Right renal cortex interstitium (tissue), 3 donors: ENCODE measurements around the gene CUL9. TPM values are rescaled to one million over a fixed set of nuclear protein-coding genes. Genes with fewer than 3 reads are reported as not detected.
A peak's percentile ranks its signal among the peaks of the same experiment; 100 is the strongest.
"Not testable (repeated sequence)": the region's sequence is repeated elsewhere in the genome, so short reads cannot be mapped to it uniquely, and the experiment has no call there.

Experiments
- DNase-seq, 3 donors: peaks; one replicate each; pipeline ENCODE4 v3.0.0-alpha.2; 2013; ENCODE audit warnings: low read depth in 3 of 3, low spot score in 2 of 3
- polyA plus RNA-seq, 3 donors: library from polyadenylated mRNA; unstranded; fragments of 120-200 nt; gene quantifications; one replicate each; pipeline ENCODE4 v1.2.1, GENCODE V29; 2013; ENCODE audit not compliant: insufficient read length in 3 of 3

The CUL9 gene
- 10 to 100 TPM; 26.5 to 29.5 (median 28.6) TPM for polyA plus RNA-seq

DNA sequence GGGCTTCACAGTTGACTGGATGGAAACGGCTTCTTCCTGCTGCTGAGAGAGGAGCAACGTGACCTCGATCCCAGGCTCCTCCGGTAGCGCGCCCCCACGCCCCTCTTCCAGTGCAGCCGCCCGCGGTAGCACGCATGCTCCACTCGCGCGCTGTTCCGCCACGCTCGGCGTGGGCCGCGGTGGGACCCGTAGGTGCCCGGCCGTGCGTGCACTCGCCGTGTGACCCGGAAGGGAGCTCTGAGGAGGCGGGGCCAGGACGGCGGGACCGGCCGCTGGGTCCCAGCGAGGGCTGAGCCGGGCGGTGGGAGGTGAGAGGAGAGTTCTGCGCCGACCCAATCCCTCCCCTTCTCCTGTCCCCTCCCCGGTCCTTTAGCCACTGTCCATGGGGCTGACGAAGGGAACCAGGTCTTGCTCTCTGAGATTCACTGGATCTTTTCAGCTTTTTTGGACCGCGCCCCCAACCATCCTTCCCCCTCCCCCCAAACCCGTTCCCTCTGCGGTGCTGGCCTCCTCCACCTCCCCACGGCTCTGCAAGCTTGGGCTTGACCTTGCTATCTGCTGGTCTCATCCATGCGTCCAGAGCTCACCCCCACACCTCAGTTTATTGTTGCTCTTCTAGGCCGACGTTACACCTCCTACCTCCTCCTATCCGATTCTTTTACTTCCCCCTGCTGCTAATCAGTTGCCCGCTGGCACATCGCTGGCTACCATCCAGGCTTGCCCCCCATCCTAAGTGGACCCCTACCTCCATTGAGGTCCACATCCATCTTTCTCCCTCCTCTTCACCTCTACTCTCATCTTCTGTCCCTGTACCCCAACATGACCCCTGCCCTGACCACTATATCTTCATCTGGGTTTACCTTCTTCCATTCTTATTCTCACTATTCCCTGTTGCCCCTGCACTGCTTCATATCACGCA is at the start of gene CUL9:
Gene CUL9 (plus strand): TSS at position 255 of the 919 bp plus-strand sequence. CDS start 2,115 bp downstream, outside the sequence.
- no peak for DNase-seq

DNA sequence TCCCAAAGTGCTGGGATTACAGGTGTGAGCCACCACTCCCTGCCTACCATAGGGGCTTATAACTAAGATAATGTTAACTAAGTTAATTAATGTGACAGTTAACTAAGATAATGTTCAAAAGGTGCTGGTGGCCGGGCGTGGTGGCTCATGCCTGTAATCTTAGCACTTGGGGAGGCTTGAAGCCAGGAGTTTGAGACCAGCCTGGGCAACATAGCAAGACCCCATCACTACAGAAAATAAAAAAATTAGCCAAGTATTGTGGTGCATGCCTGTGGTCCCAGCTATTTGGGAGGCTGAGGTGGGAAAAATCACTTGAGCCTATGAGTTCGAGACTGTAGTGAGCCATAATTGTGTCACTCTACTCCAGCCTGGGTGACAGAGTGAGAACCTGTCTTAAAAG is 43.7 kb upstream of the CUL9 start:
- no peak for DNase-seq

DNA sequence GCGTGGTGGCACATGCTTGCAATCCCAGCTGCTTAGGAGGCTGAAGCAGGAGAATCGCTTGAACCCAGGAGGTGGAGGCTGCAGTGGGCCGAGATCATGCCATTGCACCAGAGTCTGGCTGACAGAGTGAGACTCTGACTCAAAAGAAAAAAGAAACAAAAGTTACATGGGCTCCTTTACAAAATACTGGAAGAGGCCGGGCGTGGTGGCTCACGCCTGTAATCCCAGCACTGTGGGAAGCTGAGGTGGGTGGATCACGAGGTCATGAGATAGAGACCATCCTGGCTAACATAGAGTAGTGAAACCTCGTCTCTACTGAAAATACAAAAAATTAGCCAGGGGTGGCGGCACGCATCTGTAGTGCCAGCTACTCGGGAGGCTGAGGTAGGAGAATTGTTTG is 42.0 kb upstream of the CUL9 start:
- DNase-seq: not testable (repeated sequence)

DNA sequence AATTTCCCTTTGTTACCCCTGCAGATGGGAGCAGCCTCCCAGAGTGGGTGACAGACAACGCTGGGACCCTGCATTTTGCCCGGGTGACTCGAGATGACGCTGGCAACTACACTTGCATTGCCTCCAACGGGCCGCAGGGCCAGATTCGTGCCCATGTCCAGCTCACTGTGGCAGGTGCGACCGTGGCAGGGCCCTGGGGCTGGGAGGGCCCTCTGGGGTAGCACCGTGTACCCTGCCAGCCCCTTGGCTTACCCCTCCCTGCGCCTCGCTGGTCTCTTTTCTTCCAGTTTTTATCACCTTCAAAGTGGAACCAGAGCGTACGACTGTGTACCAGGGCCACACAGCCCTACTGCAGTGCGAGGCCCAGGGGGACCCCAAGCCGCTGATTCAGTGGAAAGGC is 40.4 kb upstream of the CUL9 start:
- DNase-seq: no peak

DNA sequence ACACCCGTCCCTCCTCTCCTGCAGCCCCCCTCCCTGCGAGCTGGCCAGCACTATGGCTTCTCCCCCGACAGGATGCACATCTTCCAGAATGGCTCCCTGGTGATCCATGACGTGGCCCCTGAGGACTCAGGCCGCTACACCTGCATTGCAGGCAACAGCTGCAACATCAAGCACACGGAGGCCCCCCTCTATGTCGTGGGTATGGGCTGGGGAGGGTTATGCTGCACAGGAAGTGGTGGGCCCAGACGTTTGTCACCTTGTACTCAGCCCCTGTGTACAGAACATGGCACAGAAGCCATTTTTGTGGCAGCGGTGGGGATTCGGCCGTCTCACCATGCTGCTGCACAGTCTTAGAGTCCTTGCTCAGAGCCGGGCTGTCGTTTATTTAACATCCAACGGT is 39.9 kb upstream of the CUL9 start:
- DNase-seq: no peak

DNA sequence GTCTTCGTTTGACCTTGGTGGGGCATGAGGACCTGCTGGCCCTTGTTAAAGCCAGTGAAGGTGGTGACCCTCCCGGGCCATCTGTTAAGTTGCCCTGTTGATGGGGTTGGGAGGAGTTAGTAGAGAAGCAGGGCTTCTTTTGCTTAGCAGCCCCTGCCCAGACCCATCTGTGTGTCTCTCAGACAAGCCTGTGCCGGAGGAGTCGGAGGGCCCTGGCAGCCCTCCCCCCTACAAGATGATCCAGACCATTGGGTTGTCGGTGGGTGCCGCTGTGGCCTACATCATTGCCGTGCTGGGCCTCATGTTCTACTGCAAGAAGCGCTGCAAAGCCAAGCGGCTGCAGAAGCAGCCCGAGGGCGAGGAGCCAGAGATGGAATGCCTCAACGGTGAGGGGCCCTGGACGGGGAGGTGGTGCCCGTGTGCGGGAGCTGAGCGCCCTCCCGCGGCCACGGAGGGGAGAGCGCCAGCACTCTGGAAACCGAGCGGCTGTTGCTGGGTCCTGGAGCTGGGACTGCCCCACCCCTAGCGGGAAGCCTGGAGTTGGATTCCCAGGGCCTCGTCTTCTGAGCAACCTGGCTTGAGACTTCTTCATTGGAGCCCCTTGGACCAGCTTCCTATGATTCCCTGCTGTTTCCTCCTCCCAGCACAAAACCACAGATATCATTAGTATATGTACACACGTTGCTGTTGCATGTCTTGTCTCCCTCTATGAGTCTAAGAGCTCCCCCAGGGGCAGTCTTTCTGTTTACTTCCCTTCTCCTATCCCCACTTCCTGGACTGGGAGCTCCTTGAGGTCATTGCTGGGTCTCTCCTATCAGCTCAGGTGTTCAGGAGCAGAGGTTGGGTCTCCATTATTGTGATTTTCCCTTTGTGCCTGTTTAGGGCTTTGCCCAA is 38.5 kb upstream of the CUL9 start:
- peak; percentile 74 to 82 (median 75) for DNase-seq

- DNase-seq: no peak
These were observed 37.1 kb upstream of the CUL9 start for GRCh38 chr6:43144879-43145278.

DNA sequence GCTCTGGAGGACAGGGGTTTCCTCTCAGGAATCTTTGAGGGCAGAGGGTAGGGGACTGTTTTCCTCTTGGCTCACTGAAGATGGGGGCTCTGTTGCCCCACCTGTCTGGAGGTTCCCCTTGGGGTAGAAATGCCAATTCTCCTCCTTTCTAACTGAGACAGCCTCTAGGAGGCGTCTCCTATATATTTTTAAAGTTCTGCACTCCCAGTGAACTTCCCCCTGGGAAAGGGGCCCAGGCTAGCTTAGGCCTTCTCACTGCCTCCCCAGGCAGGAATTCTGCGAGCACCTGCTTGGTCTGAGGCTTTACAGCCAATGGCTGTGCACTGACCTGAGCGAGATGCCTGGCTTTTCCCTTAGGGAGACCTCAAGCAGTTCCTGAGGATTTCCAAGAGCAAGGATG is 35.7 kb upstream of the CUL9 start:
- DNase-seq: no peak

- no peak for DNase-seq
These were observed 35.0 kb upstream of the CUL9 start for GRCh38 chr6:43146709-43147688.

DNA sequence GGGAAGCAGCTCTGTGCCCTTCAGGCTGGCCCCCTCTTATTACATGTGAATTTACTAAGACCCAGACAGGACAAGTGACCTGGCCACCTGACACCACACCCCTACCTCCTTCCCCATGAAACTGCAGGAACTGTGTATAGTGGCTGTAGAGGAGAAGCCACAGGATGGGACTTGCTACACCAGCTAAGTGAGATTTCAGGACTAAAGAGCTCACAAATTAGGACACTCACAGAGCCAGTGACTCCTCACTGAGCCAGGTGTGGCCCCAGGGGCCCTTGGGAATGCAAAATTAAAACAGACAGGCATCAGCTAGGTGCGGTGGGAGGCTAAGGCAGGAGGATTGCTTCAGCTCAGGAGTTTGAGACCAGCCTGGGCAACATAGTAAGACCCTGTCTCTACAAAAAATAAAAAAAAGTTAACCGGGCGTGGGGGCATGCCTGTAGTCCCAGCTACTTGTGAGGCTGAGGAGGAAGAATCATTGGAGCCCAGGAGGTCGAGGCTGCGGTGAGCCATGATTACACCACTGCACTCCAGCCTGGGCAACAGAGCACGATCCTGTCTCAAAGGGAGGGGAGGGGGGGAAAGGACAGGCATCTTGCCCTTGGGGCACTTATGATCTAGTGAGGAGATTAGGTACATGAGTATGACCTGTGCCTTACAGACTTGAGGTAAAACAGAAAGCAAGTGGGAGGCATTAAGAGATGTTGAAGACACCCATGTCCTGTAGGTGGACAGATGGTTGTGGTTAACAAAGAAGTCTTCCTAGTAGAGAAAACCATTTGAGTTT is 34.1 kb upstream of the CUL9 start:
- no peak for DNase-seq

- no peak for DNase-seq
These were observed 32.7 kb upstream of the CUL9 start for GRCh38 chr6:43149265-43149664.

DNA sequence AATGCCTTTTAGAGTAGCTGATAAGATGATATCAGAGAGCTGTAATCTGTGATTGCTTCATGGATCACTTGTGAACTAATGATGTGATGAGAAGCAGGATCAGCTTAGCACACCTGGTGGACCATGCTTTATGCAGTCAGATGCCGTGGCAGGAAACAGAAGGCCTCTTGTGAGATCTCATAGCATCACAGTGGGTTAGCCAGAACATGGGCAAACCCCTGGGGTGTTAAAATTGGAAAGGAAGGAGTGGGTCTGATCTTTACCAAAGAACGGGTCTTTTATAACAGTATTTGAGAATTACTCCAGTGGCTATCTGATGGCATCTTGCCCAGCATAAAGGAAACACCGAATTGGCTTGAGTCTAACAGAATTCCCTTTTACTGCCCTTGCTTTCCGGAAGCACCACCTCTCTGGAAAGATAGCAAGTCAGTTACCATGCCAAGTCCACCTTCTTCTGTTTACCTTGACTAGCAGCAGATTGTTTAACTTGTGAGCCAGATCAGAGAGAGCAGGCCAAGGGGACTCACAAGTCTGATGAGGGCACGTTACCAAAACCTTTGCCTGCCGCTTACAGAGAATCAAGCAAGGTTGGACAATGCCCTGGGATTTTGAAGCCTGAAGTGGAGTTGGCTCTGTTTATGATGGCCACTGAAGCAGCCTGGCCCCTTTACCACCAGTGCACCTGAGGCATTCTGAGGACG is 31.8 kb upstream of the CUL9 start:
- DNase-seq: no peak

GRCh38 chr6:43159599-43159998 is 22.4 kb upstream of the CUL9 start:
- DNase-seq: no peak

DNA sequence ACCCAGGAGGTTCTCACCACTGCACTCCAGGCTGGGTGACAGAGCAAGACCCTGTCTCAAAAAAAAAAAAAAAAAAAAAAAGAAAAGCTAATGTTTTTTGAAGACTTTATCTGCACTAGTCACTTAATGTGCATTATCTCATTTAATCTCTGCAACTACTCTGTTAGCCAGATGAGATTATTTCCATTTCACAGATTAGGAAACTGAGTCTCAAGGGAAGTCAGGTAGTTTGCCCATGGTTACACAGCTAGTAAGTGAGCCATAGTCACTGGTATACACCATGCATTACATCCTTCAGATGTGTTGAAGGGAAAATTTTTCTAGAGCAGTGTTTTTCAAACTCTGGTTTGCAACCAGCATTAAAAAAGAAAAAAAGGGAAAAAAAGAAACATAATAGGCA is 18.1 kb upstream of the CUL9 start:
- DNase-seq: no peak

DNA sequence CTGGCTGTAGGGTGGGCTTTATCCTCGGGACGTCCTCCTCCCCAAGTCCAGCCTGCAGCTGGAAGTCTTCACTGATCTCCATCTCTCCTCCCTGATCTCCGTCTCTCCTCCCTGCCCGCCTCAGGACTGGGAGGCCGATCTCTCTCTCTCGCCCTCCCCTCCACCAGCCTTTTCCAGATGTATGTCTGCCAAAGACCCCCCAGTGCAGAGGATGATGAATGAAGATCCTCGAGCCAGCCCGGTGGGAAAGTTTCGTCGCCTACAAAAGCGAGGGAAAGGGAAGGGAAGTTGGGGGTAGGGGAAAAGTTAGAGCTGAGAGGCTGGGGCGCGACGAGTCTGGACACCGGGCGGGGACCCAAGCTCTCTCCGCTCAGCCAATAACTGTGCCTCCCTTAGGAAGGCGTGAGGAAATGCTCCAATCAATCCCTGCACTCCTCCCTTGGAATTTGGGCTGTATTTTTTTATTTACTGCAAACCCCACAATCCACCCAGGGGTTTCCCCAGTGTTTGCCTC is 11.5 kb upstream of the CUL9 start:
- no peak for DNase-seq

GRCh38 chr6:43170931-43171706 is 10.9 kb upstream of the CUL9 start, which contains the start of gene SRF:
Gene SRF, plus strand, starts transcription at chr6:43171269. Its CDS starts 388 bp downstream, at chr6:43171657.
- DNase-seq: peak; percentile 98 to 99 (median 99)

DNA sequence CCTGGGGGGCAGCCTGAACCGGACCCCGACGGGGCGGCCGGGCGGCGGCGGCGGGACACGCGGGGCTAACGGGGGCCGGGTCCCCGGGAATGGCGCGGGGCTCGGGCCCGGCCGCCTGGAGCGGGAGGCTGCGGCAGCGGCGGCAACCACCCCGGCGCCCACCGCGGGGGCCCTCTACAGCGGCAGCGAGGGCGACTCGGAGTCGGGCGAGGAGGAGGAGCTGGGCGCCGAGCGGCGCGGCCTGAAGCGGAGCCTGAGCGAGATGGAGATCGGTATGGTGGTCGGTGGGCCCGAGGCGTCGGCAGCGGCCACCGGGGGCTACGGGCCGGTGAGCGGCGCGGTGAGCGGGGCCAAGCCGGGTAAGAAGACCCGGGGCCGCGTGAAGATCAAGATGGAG is 10.3 kb upstream of the CUL9 start:
- DNase-seq: no peak
